ENCODE results near the gene FSTL5. TPM values are rescaled to one million over a fixed set of nuclear protein-coding genes. Genes with fewer than 3 reads are reported as not detected.

The FSTL5 gene
- total and polyA plus RNA-seq, 2 donors (not counting 3 experiments of a cell fraction or from before 2014, with no cell fraction given), result 1.3 to 1.9 TPM

DNA sequence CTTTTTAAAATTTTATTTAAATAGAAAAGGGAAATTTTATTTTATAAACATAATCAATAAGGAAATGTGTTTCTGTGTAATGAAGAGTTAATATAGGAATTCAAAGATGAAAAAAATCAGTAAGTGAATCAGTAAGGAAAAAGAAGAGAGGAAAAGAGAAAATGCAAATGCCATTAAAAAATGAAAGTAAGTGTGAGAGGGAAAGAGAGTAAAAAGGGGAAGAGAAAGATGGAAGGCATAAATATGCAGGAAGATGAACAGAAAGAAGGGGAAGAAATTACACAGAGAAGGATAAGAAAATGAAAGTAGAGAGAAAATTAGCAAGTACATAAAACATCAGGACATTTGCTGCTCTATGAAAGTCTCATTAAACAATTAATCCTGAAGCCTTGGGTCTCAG lies 349.9 kb downstream of the FSTL5 start:
- no TSS peak for BruUV-seq (replicated peaks)

More for the DNA sequence above, 349.9 kb downstream of the FSTL5 start:
- H3K79me2 ChIP-seq (ENCODE audit: control insufficient read depth, insufficient read depth, low read length), result no peaks in the 10 kb centered on the region
- no peak overlapping the region for H3K4me3 ChIP-seq (replicated peaks in 1 of 3; ENCODE audit: insufficient read depth in 1 of 3, low read depth in 1 of 3, low read length in 3 of 3)
- H3K9me1 ChIP-seq (replicated peaks; ENCODE audit: control insufficient read depth, extremely low read depth, insufficient read depth, low read length), result no peaks in the 10 kb centered on the region
- ChIA-PET POLR2A (no interaction called here), CTCF (interaction anchor here (1.0 kb wide), 1 partner anchor 9 kb away, joined by 3 read pairs; no protein-coding TSS in a partner anchor)
- no peaks in the 10 kb centered on the region for H3K27me3 ChIP-seq (ENCODE audit: control insufficient read depth in 2 of 2, insufficient read depth in 2 of 2, low read length in 2 of 2)
- H3K9ac ChIP-seq (replicated peaks; ENCODE audit: extremely low read depth, insufficient read depth, low read length), result no peak overlapping the region
- no peak overlapping the region for H3K27ac ChIP-seq (ENCODE audit: insufficient read depth, low read depth, low read length)
- intact Hi-C loops (cut with micrococcal nuclease) (no loop called here), dilution Hi-C loops (cut with MboI; ENCODE audit: extremely low pct_ligation_motif_present, low sequenced_read_pairs) (no loop called here)
- H2AFZ ChIP-seq (ENCODE audit: low read depth, low read length), result peak overlapping the region; percentile 51
- DNase-seq (ENCODE audit: low read depth, low spot score) (no peak), FAIRE-seq (no peak)
- no peak for TF ChIP-seq MYC (IDR thresholded peaks at IDR 0.05; ENCODE audit: low read depth, low read length)
- TF ChIP-seq GATA2 (IDR thresholded peaks at IDR 0.05; ENCODE audit: insufficient read depth, insufficient read length, low read depth, low read length), result no peak
- TF ChIP-seq, protein P1, sequence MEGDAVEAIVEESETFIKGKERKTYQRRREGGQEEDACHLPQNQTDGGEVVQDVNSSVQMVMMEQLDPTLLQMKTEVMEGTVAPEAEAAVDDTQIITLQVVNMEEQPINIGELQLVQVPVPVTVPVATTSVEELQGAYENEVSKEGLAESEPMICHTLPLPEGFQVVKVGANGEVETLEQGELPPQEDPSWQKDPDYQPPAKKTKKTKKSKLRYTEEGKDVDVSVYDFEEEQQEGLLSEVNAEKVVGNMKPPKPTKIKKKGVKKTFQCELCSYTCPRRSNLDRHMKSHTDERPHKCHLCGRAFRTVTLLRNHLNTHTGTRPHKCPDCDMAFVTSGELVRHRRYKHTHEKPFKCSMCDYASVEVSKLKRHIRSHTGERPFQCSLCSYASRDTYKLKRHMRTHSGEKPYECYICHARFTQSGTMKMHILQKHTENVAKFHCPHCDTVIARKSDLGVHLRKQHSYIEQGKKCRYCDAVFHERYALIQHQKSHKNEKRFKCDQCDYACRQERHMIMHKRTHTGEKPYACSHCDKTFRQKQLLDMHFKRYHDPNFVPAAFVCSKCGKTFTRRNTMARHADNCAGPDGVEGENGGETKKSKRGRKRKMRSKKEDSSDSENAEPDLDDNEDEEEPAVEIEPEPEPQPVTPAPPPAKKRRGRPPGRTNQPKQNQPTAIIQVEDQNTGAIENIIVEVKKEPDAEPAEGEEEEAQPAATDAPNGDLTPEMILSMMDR (IDR thresholded peaks at IDR 0.05; ENCODE audit: extremely low read depth in 1 of 2, insufficient read depth in 1 of 2, low read depth in 1 of 2, low read length in 2 of 2), result no peak
- no peak for TF ChIP-seq POLR2AphosphoS5 (IDR thresholded peaks at IDR 0.05; ENCODE audit: insufficient read depth, low read depth, low read length)
- no peak for TF ChIP-seq EZH2 (IDR thresholded peaks at IDR 0.05; ENCODE audit: borderline replicate concordance, low read depth, low read length, severe bottlenecking)
- TF ChIP-seq JUN (IDR thresholded peaks at IDR 0.05; ENCODE audit: borderline replicate concordance, insufficient read depth, insufficient read length, low read depth), result no peak
- TF ChIP-seq POLR2A (IDR thresholded peaks at IDR 0.05; ENCODE audit: low read depth, low read length), result no peak
- TF ChIP-seq, protein P2, sequence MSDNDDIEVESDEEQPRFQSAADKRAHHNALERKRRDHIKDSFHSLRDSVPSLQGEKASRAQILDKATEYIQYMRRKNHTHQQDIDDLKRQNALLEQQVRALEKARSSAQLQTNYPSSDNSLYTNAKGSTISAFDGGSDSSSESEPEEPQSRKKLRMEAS (IDR thresholded peaks at IDR 0.05; ENCODE audit: insufficient read depth, insufficient read length), result no peak
- TF ChIP-seq FOS (IDR thresholded peaks at IDR 0.05; ENCODE audit: borderline replicate concordance, insufficient read depth, low read length), result no peak
- H3K9me3 ChIP-seq (replicated peaks; ENCODE audit: control insufficient read depth, insufficient read depth, low read length), result no peaks in the 10 kb centered on the region
- no peaks in the 10 kb centered on the region for H3K4me1 ChIP-seq (ENCODE audit: control insufficient read depth, extremely low read depth, insufficient read depth, low read length)
- peak overlapping the region; percentile 11 for H3K4me2 ChIP-seq (ENCODE audit: insufficient read depth, low read length)
- H4K20me1 ChIP-seq (replicated peaks; ENCODE audit: control insufficient read depth, extremely low read depth, insufficient read depth, low read length), result no peaks in the 10 kb centered on the region
- H3K36me3 ChIP-seq (ENCODE audit: control insufficient read depth in 2 of 2, extremely low read depth in 1 of 2, insufficient read depth in 2 of 2, low read length in 2 of 2), result no peaks in the 10 kb centered on the region

All from endothelial cell of umbilical vein (primary cell).